Endothelial cell of umbilical vein (primary cell): Measurements from ENCODE around the gene AKAP5. TPM values are rescaled to one million over a fixed set of nuclear protein-coding genes. Genes with fewer than 3 reads are reported as not detected.

ENCODE experiments used
- BruUV-seq: library from RNA; stranded (reverse); fragments of 400-500 nt; replicated peaks from 2 replicates; lab custom pipeline; 2021; lab: Mats Ljungman, UMichigan
- CTCF ChIA-PET: fragments of 300-600, 350-600 bp; sonication (Branson Sonifier 250); formaldehyde crosslinking; loops from one replicate; lab custom pipeline; 2021; ENCODE audit warnings: antibody characterized with exemption, inconsistent platforms; lab: Charles Lee
- POLR2A ChIA-PET: fragments of 300-600, 350-600 bp; sonication (Branson Sonifier 250); formaldehyde crosslinking; loops from one replicate; lab custom pipeline; 2021; ENCODE audit warnings: antibody characterized with exemption, inconsistent platforms; lab: Charles Lee
- DNase-seq: peaks from one replicate; pipeline ENCODE4 v3.0.0-alpha.2; 2011; ENCODE audit warnings: low read depth, low spot score
- FAIRE-seq: peaks from 2 replicates; lab custom pipeline; 2011; peaks lifted over from hg19 to GRCh38; lab: Jason Lieb, UNC
- H2AFZ ChIP-seq: 2 replicates; pipeline ENCODE4 v1.6.0; 2012; ENCODE audit warnings: low read depth, low read length, control low read depth, inconsistent platforms
- H3K27ac ChIP-seq: 2 replicates; pipeline ENCODE4 v1.5.1; 2011; ENCODE audit warnings: low read depth, mild to moderate bottlenecking, control low read depth, low read length, moderate library complexity; ENCODE audit not compliant: insufficient read depth
- H3K27me3 ChIP-seq, 2 experiments: 2 replicates each; pipeline versions ENCODE4 v1.6.0 to v1.6.1; 2011; ENCODE audit warnings: low read length in 2 of 2, mixed read lengths in 1 of 2; ENCODE audit not compliant: control insufficient read depth in 2 of 2, insufficient read depth in 2 of 2
- H3K36me3 ChIP-seq, 2 experiments: 2 replicates in 1 of 2; 3 replicates in 1 of 2; pipeline ENCODE4 v1.5.1; 2011; ENCODE audit warnings: low read length in 2 of 2, mild to moderate bottlenecking in 1 of 2, moderate library complexity in 1 of 2; ENCODE audit not compliant: control insufficient read depth in 2 of 2, insufficient read depth in 2 of 2; ENCODE audit errors: extremely low read depth in 1 of 2
- H3K4me1 ChIP-seq: 3 replicates; pipeline ENCODE4 v1.5.1; 2011; ENCODE audit warnings: mild to moderate bottlenecking, low read length; ENCODE audit not compliant: control insufficient read depth, insufficient read depth; ENCODE audit errors: extremely low read depth
- H3K4me2 ChIP-seq: 2 replicates; pipeline ENCODE4 v1.6.1; 2011; ENCODE audit warnings: low read length, control low read depth, mixed read lengths; ENCODE audit not compliant: insufficient read depth
- H3K4me3 ChIP-seq, 3 experiments: fragments of 200-600 bp in 1 of 3; sonication (generic), shearing (Covaris generic) in 1 of 3; replicated peaks in 1 of 3; 2 replicates each; pipeline ENCODE4 v1.5.1; 2011 to 2016; ENCODE audit warnings: control low read depth in 3 of 3, low read length in 3 of 3, mild to moderate bottlenecking in 2 of 3, inconsistent platforms in 1 of 3, low read depth in 1 of 3, moderate library complexity in 1 of 3; ENCODE audit not compliant: insufficient read depth in 1 of 3
- H3K79me2 ChIP-seq: 2 replicates; pipeline ENCODE4 v1.6.0; 2012; ENCODE audit warnings: low read length, inconsistent platforms; ENCODE audit not compliant: control insufficient read depth, insufficient read depth
- H3K9ac ChIP-seq: replicated peaks from 2 replicates; pipeline ENCODE3; 2011; ENCODE audit warnings: low read length, control low read depth; ENCODE audit not compliant: insufficient read depth; ENCODE audit errors: extremely low read depth
- H3K9me1 ChIP-seq: replicated peaks from 3 replicates; pipeline ENCODE4 v1.6.0; 2011; ENCODE audit warnings: mild to moderate bottlenecking, low read length; ENCODE audit not compliant: control insufficient read depth, insufficient read depth; ENCODE audit errors: extremely low read depth
- H3K9me3 ChIP-seq: replicated peaks from 2 replicates; pipeline ENCODE4 v1.5.1; 2012; ENCODE audit warnings: low read length, inconsistent platforms; ENCODE audit not compliant: control insufficient read depth, insufficient read depth
- H4K20me1 ChIP-seq: replicated peaks from 2 replicates; pipeline ENCODE3; 2011; ENCODE audit warnings: mild to moderate bottlenecking, low read length; ENCODE audit not compliant: control insufficient read depth, insufficient read depth; ENCODE audit errors: extremely low read depth
- EZH2 ChIP-seq: IDR thresholded peaks from 2 replicates; pipeline ENCODE4 v1.6.1; 2012; ENCODE audit warnings: borderline replicate concordance, low read depth, mild to moderate bottlenecking, moderate library complexity, low read length, inconsistent platforms; ENCODE audit not compliant: severe bottlenecking
- FOS ChIP-seq: IDR thresholded peaks from 2 replicates; pipeline ENCODE4 v1.6.1; 2011; ENCODE audit warnings: mild to moderate bottlenecking, low read length, moderate library complexity, borderline replicate concordance; ENCODE audit not compliant: insufficient read depth
- GATA2 ChIP-seq: IDR thresholded peaks from 2 replicates; pipeline ENCODE4 v1.7.0; 2011; ENCODE audit warnings: low read depth, mild to moderate bottlenecking, moderate library complexity, mixed read lengths, low read length; ENCODE audit not compliant: insufficient read length, insufficient read depth
- JUN ChIP-seq: IDR thresholded peaks from 2 replicates; pipeline ENCODE4 v1.6.1; 2011; ENCODE audit warnings: borderline replicate concordance, low read depth; ENCODE audit not compliant: insufficient read length, insufficient read depth
- MYC ChIP-seq: IDR thresholded peaks from one replicate; pipeline ENCODE4 v1.6.1; 2011; ENCODE audit warnings: mild to moderate bottlenecking, low read depth, low read length
- POLR2A ChIP-seq: IDR thresholded peaks from 2 replicates; pipeline ENCODE4 v1.6.1; 2012; ENCODE audit warnings: low read depth, mild to moderate bottlenecking, control low read depth, low read length
- POLR2AphosphoS5 ChIP-seq: IDR thresholded peaks from 2 replicates; pipeline ENCODE4 v1.6.1; 2012; ENCODE audit warnings: low read depth, mild to moderate bottlenecking, control low read depth, low read length, moderate library complexity; ENCODE audit not compliant: insufficient read depth
- dilution Hi-C: fragments of 300-500 bp; cut with MboI; formaldehyde crosslinking; loops from one replicate; pipeline ENCODE4 v1.15.0; 2019; ENCODE audit warnings: low sequenced_read_pairs; ENCODE audit not compliant: extremely low pct_ligation_motif_present
- intact Hi-C: fragments of 100-400 bp; cut with micrococcal nuclease; formaldehyde crosslinking; loops from one replicate; pipeline ENCODE4 v1.10.0; 2022
- polyA plus RNA-seq, 4 experiments: library from polyadenylated mRNA; depleted of rRNA in 3 of 4; stranded (reverse) in 3 of 4; unstranded in 1 of 4; fragments of >200 nt; gene quantifications; 2 replicates each; pipeline versions ENCODE4 v1.2.1 to v1.2.3, GENCODE V29; 2011 to 2012; ENCODE audit warnings: missing spikeins in 1 of 4
- total RNA-seq: library from RNA; stranded (reverse); gene quantifications from 2 replicates; pipeline ENCODE4 v1.2.3, GENCODE V29; 2021
- TF ChIP-seq, protein P1 (sequence below): IDR thresholded peaks from 2 replicates; pipeline ENCODE4 v1.6.1; 2011; ENCODE audit not compliant: insufficient read depth, insufficient read length
- TF ChIP-seq, protein P2 (sequence below), 2 donors: IDR thresholded peaks; 1 replicate in 1 of 2; 2 replicates in 1 of 2; pipeline ENCODE4 v1.5.1; 2011; ENCODE audit warnings: low read length in 2 of 2, mild to moderate bottlenecking in 2 of 2, moderate library complexity in 2 of 2, control low read depth in 1 of 2, inconsistent platforms in 1 of 2, low read depth in 1 of 2; ENCODE audit not compliant: insufficient read depth in 1 of 2; ENCODE audit errors: extremely low read depth in 1 of 2

The AKAP5 gene
- total and polyA plus RNA-seq, 2 donors (not counting 3 experiments of a cell fraction or from before 2014, with no cell fraction given), result 0.10 to 0.75 TPM

DNA sequence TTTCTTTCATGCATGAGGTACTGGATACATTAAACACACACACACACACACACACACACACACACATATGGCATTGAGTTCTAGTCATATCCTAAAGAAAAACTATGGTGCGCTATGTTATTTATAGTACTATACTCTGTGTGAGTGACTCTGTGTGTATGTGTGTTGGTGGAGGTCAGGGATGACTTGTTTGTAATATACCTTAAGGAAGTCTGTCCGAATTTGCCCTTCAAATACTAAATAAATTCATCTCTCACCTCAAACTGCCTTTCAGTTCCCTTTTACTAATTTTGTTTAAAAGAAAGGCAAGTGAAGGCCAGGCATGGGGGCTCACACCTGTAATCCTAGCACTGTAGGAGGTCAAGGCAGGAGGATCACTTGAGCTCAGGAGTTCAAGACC is 2.1 kb upstream of the AKAP5 start:
- H3K4me3 ChIP-seq, result no peak overlapping the region
- H3K9ac ChIP-seq, result no peak overlapping the region
- H3K9me3 ChIP-seq, result no peaks in the 10 kb centered on the region
- CTCF ChIA-PET, result interaction anchor here (1.1 to 3.0 kb wide), 5 partner anchors 16 to 453 kb away, joined by 3 to 11 read pairs (median 5); no protein-coding TSS in a partner anchor
- intact Hi-C loops, result no loop called here
- POLR2A ChIA-PET, result no interaction called here
- DNase-seq, result no peak
- H3K27ac ChIP-seq, result no peak overlapping the region
- dilution Hi-C loops, result no loop called here
- no peaks in the 10 kb centered on the region for H3K36me3 ChIP-seq
- BruUV-seq, result no TSS peak
- H3K4me1 ChIP-seq, result peaks cover 14% of the 10 kb centered on the region
- TF ChIP-seq POLR2AphosphoS5 (no peak), MYC (no peak), JUN (no peak), EZH2 (no peak), GATA2 (no peak), FOS (no peak), POLR2A (no peak)
- TF ChIP-seq, protein P1, sequence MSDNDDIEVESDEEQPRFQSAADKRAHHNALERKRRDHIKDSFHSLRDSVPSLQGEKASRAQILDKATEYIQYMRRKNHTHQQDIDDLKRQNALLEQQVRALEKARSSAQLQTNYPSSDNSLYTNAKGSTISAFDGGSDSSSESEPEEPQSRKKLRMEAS, result no peak
- TF ChIP-seq, protein P2, sequence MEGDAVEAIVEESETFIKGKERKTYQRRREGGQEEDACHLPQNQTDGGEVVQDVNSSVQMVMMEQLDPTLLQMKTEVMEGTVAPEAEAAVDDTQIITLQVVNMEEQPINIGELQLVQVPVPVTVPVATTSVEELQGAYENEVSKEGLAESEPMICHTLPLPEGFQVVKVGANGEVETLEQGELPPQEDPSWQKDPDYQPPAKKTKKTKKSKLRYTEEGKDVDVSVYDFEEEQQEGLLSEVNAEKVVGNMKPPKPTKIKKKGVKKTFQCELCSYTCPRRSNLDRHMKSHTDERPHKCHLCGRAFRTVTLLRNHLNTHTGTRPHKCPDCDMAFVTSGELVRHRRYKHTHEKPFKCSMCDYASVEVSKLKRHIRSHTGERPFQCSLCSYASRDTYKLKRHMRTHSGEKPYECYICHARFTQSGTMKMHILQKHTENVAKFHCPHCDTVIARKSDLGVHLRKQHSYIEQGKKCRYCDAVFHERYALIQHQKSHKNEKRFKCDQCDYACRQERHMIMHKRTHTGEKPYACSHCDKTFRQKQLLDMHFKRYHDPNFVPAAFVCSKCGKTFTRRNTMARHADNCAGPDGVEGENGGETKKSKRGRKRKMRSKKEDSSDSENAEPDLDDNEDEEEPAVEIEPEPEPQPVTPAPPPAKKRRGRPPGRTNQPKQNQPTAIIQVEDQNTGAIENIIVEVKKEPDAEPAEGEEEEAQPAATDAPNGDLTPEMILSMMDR (IDR thresholded peaks at IDR 0.05; ENCODE audit: extremely low read depth in 1 of 2, insufficient read depth in 1 of 2, low read depth in 1 of 2, low read length in 2 of 2), result no peak
- no peaks in the 10 kb centered on the region for H3K27me3 ChIP-seq
- no peak overlapping the region for H3K4me2 ChIP-seq
- H2AFZ ChIP-seq, result no peak overlapping the region
- no peaks in the 10 kb centered on the region for H4K20me1 ChIP-seq
- no peaks in the 10 kb centered on the region for H3K9me1 ChIP-seq
- no peak for FAIRE-seq
- no peaks in the 10 kb centered on the region for H3K79me2 ChIP-seq
